Endodermal cell (in vitro differentiated cells): ENCODE measurements around the gene SENP6. TPM values are rescaled to one million over a fixed set of nuclear protein-coding genes. Genes with fewer than 3 reads are reported as not detected.

ENCODE experiments used
- DNase-seq: peaks from one replicate; pipeline ENCODE4 v3.0.0-alpha.2; 2017
- H3K27ac ChIP-seq: 2 replicates; pipeline ENCODE4 v1.5.1; 2013; ENCODE audit warnings: mild to moderate bottlenecking, low read depth, low read length, moderate library complexity
- H3K27me3 ChIP-seq: 2 replicates; pipeline ENCODE4 v1.6.1; 2013; ENCODE audit warnings: mild to moderate bottlenecking, low read length, moderate library complexity; ENCODE audit not compliant: insufficient read depth, control insufficient read depth, poor library complexity, severe bottlenecking
- H3K36me3 ChIP-seq: 2 replicates; pipeline ENCODE4 v1.7.0; 2013; ENCODE audit warnings: mild to moderate bottlenecking, low read length, moderate library complexity; ENCODE audit not compliant: control insufficient read depth, insufficient read depth
- H3K4me1 ChIP-seq: one replicate; pipeline ENCODE4 v1.7.0; 2013; ENCODE audit warnings: low read length; ENCODE audit not compliant: control insufficient read depth, insufficient read depth
- H3K4me3 ChIP-seq: 2 replicates; pipeline ENCODE4 v1.5.1; 2013; ENCODE audit warnings: mild to moderate bottlenecking, low read length, moderate library complexity
- H3K9ac ChIP-seq: 2 replicates; pipeline ENCODE4 v1.6.1; 2013; ENCODE audit warnings: mild to moderate bottlenecking, low read length, moderate library complexity; ENCODE audit not compliant: poor library complexity, severe bottlenecking; ENCODE audit errors: extremely low read depth
- H3K9me3 ChIP-seq: 2 replicates; pipeline ENCODE4 v1.6.1; 2013; ENCODE audit warnings: mild to moderate bottlenecking, low read length, moderate library complexity; ENCODE audit not compliant: control insufficient read depth
- H3K27ac Mint-ChIP-seq: 2 replicates; pipeline ENCODE4 v1.8.0; 2020; ENCODE audit warnings: mixed read lengths
- H3K27me3 Mint-ChIP-seq: 2 replicates; pipeline ENCODE4 v1.8.0; 2021; ENCODE audit warnings: mild to moderate bottlenecking, mixed read lengths; ENCODE audit not compliant: insufficient read depth
- H3K36me3 Mint-ChIP-seq: 2 replicates; pipeline ENCODE4 v1.8.0; 2020; ENCODE audit warnings: low read depth, mixed read lengths
- H3K4me1 Mint-ChIP-seq: 2 replicates; pipeline ENCODE4 v1.8.0; 2020; ENCODE audit warnings: mixed read lengths
- H3K4me3 Mint-ChIP-seq: 2 replicates; pipeline ENCODE4 v1.8.0; 2020; ENCODE audit warnings: mild to moderate bottlenecking, moderate library complexity, mixed read lengths
- H3K9me3 Mint-ChIP-seq: 2 replicates; pipeline ENCODE4 v1.8.0; 2020; ENCODE audit warnings: mild to moderate bottlenecking, mixed read lengths
- CTCF ChIP-seq: fragments of 200-600 bp; sonication (generic); conservative IDR thresholded peaks from 2 replicates; pipeline ENCODE4 v1.5.0; 2021; ENCODE audit warnings: antibody characterized with exemption, mild to moderate bottlenecking
- WGBS, 2 experiments: methylation state at CpG; one replicate each; pipeline versions ENCODE4 v1.1.5 to v1.1.7; 2013; ENCODE audit warnings: missing lambda C conversion rate in 2 of 2, mixed read lengths in 1 of 2; ENCODE audit not compliant: insufficient coverage in 1 of 2, insufficient read length in 1 of 2; 5-methylcytosine and 5-hydroxymethylcytosine counted together
- total RNA-seq, 2 donors: library from RNA; stranded (reverse); fragmentation: NEBNext Ultra II Directional in 1 of 2; extraction: Animal tissue kit (Norgen Biotek cat#: 25700) in 1 of 2; gene quantifications; 2 replicates in 1 of 2; 3 replicates in 1 of 2; pipeline ENCODE4 v1.2.1, GENCODE V29; 2021

The SENP6 gene
- total RNA-seq, 2 donors from 2014 or later, result 101 to 113 TPM

GRCh38 chr6:75604294-75604693, 2.6 kb downstream of the SENP6 start:
- Histone ChIP-seq H3K36me3 (peaks cover 12% of the 10 kb centered on the region), H3K9me3 (no peaks in the 10 kb centered on the region), H3K4me1 (no peaks in the 10 kb centered on the region), H3K4me3 (peak overlapping the region; percentile 99), H3K27me3 (no peaks in the 10 kb centered on the region), H3K27ac (no peak overlapping the region), H3K9ac (no peak overlapping the region)
- H3K4me3 Mint-ChIP-seq, result peak overlapping the region; percentile 96
- 95 to 98% methylated on average over 10 to 16 of the region's 16 CpGs for WGBS, 2 experiments
- peaks cover 11% of the 10 kb centered on the region for H3K36me3 Mint-ChIP-seq
- no peak for TF ChIP-seq CTCF
- H3K27me3 Mint-ChIP-seq, result no peaks in the 10 kb centered on the region
- DNase-seq, result no peak
- H3K27ac Mint-ChIP-seq, result no peak overlapping the region
- no peaks in the 10 kb centered on the region for H3K9me3 Mint-ChIP-seq
- peaks cover 29% of the 10 kb centered on the region for H3K4me1 Mint-ChIP-seq

GRCh38 chr6:75605635-75606034, 4.0 kb downstream of the SENP6 start:
- Histone ChIP-seq H3K4me3 (peak overlapping the region; percentile 13), H3K27ac (no peak overlapping the region), H3K27me3 (no peaks in the 10 kb centered on the region), H3K9ac (no peak overlapping the region), H3K9me3 (no peaks in the 10 kb centered on the region), H3K36me3 (peaks cover 12% of the 10 kb centered on the region), H3K4me1 (peaks cover 4% of the 10 kb centered on the region)
- TF ChIP-seq CTCF, result no peak
- Mint-ChIP-seq H3K4me3 (no peak overlapping the region), H3K9me3 (no peaks in the 10 kb centered on the region), H3K27ac (no peak overlapping the region), H3K27me3 (no peaks in the 10 kb centered on the region), H3K4me1 (peaks cover 37% of the 10 kb centered on the region), H3K36me3 (peaks cover 11% of the 10 kb centered on the region)
- 96 to 98% methylated on average over 4 of the region's 4 CpGs for WGBS, 2 experiments
- no peak for DNase-seq

DNA sequence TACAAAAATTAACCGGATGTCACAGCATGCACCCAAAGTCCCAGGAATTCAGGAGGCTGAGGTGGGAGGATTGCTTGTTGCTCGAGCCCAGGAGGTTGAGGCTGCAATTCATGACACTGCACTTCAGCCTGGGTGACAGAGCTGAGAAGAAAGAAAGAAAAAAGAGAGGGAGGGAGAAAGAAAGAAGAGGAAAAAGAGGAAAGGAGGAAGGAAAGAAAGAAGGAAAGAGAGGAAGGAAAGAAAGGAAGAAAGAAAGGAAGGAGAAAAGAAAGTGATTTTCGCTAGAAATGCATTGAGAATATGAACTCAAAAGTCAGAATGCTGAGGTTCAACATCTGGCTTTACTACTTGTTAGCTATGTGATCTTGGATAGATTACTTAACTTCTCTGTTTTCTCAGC, 6.6 kb downstream of the SENP6 start:
- Histone ChIP-seq H3K36me3 (peaks cover 12% of the 10 kb centered on the region), H3K4me1 (peaks cover 4% of the 10 kb centered on the region), H3K9ac (no peak overlapping the region), H3K27ac (no peak overlapping the region), H3K27me3 (no peaks in the 10 kb centered on the region), H3K9me3 (no peaks in the 10 kb centered on the region), H3K4me3 (no peak overlapping the region)
- Mint-ChIP-seq H3K36me3 (peaks cover 11% of the 10 kb centered on the region), H3K27me3 (no peaks in the 10 kb centered on the region), H3K27ac (peak overlapping the region; percentile 27), H3K9me3 (no peaks in the 10 kb centered on the region), H3K4me3 (no peak overlapping the region), H3K4me1 (peaks cover 44% of the 10 kb centered on the region)
- WGBS, 2 experiments, result 94 to 97% methylated on average over 2 to 3 of the region's 3 CpGs
- DNase-seq, result no peak
- TF ChIP-seq CTCF, result no peak
